RPMI7951 (cell line): Measurements from ENCODE around the gene TSHZ2. TPM values are rescaled to one million over a fixed set of nuclear protein-coding genes. Genes with fewer than 3 reads are reported as not detected.

ENCODE experiments used
- DNase-seq: peaks from one replicate; pipeline ENCODE4 v3.0.0-alpha.2; 2012; ENCODE audit warnings: low read depth
- total RNA-seq: library from RNA; depleted of rRNA; stranded (reverse); fragments of >200 nt; shearing (Covaris generic); gene quantifications from 2 replicates; pipeline ENCODE4 v1.2.3, GENCODE V29; 2014

TSHZ2 gene
- total RNA-seq, 1 experiment from 2014 or later = 0.12 TPM

GRCh38 chr20:53126185-53126584, 154.0 kb downstream of the TSHZ2 start:
- no peak for DNase-seq

- no peak for DNase-seq
These were observed 154.9 kb downstream of the TSHZ2 start for GRCh38 chr20:53127027-53127426.

DNA sequence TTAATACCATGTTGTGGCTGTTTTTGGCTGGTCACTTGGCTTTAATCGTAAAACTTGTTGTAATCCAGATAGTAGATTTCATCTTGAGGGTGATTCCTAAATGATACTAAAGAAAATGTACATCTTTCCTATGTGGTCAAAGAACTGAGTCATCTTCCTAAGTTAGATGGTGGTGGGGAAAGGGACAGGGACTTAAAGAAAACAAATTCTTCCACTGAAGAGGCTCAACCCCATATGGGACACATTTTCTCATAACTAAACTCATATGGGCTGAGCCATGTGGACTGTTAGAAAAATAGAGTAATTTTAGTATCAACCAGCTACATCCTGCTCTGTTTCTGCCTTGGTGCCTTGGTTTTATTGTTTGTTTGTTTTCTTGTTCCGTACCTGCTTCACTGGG, 155.8 kb downstream of the TSHZ2 start:
- no peak for DNase-seq

DNA sequence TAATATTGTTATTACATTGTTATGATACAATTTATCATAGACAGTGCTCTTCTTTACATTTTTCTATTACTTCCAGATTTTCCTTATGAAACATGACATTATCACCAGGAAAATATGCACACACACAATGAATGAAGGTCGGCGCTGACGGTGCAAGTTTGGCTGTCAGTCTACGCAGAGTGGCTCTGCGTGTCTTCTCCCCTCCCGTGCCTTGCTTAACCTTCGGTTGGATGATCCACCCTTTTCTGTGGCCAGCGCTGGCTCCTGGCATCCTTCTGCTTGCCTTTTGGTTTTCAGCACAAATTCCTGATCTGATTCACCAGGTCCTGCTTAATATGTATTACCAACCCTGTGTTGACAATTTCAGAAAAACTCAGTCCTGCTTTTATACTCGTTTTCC, 157.4 kb downstream of the TSHZ2 start:
- DNase-seq = no peak

DNA sequence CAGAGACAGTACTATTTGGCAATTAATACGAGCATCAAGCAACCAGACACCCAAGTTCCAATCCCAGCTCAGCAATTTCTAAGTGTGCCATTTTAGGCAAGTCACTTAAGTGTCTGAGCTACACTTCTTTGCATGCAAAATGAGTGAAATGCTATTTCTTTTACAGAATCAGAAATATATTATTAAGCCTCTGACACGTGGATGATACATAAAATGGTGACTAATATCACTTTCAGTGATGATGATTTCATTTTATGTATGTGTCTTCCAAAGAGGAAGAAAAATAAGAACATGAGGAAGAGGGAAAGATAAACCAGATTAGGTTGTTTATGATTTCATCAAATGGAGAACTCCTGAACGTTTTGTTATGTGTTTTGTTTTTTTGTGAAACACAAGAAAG, 158.6 kb downstream of the TSHZ2 start:
- DNase-seq = no peak

- DNase-seq = no peak
These were observed 161.0 kb downstream of the TSHZ2 start for GRCh38 chr20:53133125-53133524.

DNA sequence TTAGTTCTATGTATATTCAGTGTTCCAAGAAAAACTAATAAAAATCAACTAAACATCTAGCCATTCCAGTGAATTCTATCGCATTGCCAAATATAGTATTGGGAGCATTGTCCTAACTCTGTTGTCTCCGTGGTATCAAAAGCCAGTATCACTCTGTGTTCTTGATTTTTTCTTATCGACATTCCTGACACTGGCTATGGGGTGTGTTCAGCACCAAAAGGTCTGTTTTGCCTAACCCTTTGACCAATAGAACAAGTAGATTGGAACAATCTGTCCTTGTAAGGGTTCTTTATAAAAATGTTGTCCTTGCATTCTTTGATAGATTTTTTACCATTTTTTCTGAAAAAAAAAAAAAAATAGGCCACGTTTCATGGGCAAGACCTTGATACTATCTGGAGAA, 161.5 kb downstream of the TSHZ2 start:
- no peak for DNase-seq

DNA sequence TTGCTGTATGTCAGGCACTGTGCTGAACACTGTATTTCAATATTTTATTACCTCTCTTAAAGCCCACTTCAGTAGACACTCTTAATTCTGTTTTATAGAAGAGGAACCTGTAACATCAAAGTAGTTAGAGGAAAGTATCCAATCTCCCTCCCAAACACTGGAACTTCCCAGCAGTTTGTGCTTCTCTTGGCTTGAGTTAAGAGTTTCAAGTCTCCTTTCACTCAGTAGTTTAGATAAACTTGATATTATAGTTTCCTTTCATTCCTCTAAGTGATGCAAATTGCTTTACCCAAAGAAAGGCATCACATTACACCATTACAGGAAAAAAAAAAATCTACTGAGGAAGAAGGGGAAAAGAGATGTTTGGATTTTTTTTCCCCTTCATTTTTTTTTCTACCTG, 164.3 kb downstream of the TSHZ2 start:
- DNase-seq = no peak

GRCh38 chr20:53138454-53139262, 166.5 kb downstream of the TSHZ2 start:
- DNase-seq = no peak

DNA sequence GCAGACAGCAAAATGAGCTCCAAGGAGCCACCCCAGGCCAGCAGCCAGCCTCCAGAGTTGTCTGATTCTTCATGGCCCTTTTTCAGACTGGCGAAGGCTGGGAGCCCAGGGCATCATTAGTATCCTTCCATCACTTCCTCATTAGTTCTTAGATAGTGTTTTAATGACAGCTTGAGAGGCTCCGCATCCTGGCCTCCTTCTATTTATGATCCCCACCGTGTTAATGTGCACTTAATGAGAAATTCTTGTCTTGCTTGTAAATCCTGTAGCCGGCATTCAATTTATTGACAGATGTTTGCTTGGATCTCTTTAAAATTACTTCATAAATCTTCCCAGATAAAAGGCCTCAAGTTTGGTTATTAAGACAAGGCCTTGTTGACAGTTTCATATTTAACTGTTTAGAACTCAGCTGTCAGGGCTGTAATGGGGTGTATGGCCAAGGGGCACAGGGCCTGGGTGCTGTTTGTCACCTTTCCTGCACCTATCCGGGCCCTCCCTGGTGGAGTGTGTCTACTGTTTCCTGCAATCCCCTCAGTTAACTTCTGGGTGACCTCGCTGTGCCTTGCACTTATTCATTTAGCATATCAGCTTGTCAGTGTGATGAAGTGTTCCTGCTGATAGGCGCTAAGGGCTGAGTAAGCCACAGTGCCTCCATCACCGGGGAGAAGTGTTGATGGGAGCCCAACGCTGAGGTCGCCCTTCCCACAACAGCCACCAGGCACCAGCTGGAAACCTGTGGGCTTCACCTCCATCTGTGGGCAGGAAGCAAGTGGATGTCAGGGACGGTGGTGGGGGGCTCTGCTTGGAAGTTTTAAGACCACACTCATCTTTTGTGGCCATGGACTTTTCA, 169.3 kb downstream of the TSHZ2 start:
- DNase-seq = no peak

DNA sequence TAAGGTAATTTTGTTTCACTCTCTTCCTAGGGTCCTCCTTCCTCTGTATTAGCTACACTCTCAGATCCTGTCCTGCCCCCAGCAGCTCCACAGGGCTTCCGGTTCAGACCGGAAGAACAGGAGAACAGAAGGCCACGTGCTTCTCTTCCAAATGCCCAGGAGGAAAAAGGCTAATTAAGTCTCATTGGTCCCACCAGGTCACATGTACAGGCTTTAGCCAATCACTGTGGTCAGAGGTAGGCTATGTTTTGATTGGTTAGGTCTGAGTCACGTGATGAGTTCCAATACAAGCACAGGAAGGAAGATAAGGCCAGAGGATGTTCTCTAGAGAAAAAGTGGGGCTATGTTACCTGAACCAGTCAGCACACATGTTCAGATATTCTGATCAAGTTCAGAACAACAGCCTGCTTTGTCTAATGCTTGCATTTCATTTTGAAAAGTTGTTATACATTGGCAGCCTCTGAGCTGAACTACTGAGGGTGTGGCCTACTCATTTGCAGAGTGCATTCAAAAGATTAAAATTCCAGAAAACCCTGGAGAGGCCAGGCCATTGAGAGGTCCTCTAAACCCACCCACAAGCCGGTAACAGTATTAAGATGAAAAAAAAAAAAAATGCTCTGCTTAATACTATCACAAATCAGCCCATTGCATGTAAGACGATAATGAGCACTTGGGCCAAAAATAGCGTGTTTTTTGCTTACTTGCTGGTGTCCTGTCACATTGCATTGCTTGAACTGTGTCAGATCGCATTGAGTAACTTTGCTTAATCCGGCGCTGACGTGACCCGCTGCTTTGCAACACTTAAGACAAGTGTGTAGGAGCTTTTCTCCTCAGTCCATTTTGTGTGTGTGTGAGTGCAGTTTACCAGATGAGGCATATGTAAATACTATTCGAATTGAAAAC, 170.3 kb downstream of the TSHZ2 start:
- no peak for DNase-seq

GRCh38 chr20:53146201-53146891, 174.2 kb downstream of the TSHZ2 start:
- DNase-seq = no peak

DNA sequence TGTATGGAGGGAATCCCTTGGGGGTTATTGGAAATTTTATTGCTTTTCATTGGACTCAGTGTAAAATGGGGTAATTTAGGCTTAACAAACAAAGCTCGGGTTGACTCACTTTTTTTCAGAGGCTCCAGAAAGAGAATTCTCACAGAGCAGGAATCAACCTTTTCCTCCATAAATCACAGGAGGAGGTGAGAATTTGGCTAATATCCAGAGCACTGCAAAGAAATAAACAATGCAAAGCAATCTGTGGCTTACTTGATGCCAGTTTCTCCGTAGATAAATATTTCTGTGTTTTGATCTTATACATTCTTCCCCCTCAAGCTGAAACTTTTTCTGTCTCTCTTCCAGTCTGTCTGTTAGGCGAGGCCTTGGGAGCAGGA, 176.6 kb downstream of the TSHZ2 start:
- DNase-seq = no peak

- no peak for DNase-seq
These were observed 177.2 kb downstream of the TSHZ2 start for GRCh38 chr20:53149148-53149889.

DNA sequence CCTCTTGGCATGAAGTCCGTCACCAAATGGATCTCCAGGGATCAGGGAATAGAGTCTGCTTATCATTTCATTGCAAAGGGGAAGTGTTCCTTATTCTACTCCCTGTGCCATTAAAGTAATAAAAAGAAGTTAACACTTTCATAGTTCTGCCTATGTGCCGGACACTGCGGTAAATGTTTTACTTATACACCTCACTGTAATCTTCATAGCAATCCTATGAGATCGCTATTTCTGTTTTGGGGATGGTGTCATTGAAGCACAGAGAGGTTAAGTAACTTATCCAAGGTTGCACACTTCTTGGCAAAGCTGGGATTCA, 177.7 kb downstream of the TSHZ2 start:
- DNase-seq = no peak

- no peak for DNase-seq
These were observed 178.4 kb downstream of the TSHZ2 start for GRCh38 chr20:53150532-53150931.

DNA sequence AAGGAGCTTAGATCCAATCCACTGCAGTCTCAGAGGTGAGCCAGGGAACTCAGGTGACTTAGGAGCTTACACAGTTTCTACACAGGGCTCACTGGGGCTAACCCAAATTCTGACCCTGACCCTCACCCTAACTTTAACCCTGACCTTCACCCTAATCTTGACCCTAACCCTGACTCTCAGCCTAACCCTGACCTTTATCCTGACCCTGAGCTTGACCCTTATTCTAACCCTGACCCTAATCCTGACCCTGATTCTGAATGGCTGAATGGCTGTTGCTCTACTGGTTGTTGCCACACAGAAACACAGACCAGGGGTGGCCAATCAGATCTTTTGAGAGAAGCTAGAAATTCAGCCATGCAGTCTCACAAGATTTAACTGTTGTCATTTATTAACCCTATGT, 180.1 kb downstream of the TSHZ2 start:
- DNase-seq = no peak

GRCh38 chr20:53154540-53154939, 182.4 kb downstream of the TSHZ2 start:
- DNase-seq = no peak

DNA sequence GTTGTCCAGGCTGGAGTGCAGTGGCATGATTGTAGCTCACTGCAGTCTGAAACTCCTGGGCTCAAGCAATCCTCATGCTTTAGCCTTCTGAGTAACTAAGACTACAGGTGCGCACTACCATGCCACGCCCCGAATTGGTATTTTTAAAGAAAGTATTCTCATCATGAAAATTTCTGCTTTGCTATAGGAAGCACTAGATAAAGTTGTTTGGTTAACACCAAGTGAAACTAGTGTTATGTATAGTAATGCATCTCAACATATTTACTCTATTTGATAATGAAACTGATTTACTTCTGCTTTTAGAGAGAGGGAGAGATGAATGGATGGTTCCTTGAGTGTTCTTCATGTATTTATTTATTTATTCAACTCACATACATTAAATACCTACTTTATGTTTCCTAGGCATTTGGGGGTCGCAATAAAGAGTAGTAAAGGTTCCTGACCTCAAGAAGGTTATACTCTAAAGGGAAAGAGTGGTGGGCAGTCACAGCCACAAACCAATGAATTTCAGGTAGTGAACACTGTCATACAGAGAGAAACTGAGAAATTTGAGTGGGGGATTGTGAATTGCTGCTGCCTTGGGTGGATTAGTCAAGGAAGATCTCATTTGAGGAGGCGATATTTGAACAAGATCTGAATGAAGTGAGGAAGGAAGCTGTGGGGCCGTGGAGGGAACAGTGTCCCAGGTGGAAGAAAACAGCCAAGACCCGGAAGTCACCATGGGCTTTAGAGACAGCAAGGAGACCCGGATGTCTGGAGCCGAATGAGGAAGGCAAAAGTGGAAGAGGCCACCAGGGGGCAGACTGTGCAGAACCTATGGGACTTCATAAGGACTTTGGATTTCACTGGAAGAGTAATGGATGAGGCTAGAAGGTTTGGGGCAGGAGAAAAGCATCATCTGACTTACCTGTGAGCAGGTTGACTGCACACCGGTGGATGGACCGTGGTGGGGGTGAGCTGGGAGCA, 185.6 kb downstream of the TSHZ2 start:
- DNase-seq = peak; percentile 68

GRCh38 chr20:53159160-53159559, 187.0 kb downstream of the TSHZ2 start:
- no peak for DNase-seq
